BLaER1 treated with 17β-estradiol and CSF1 and Interleukin-3, amounts not matched to agents 10 nM and 100 nM (cell line): ENCODE data around the gene TCF25.
"Not testable (repeated sequence)": the region's sequence is repeated elsewhere in the genome, so short reads cannot be mapped to it uniquely, and the experiment has no call there.

Source experiments
- H3K27ac ChIP-seq, 11 experiments: shearing (Covaris generic); formaldehyde crosslinking; 2 replicates each; pipeline ENCODE4 v1.8.1; 2022
- H3K27me3 ChIP-seq, 11 experiments: shearing (Covaris generic); formaldehyde crosslinking; 2 replicates each; pipeline ENCODE4 v1.8.1; 2022
- H3K36me3 ChIP-seq, 11 experiments: shearing (Covaris generic); formaldehyde crosslinking; 2 replicates each; pipeline ENCODE4 v1.8.1; 2022
- H3K4me1 ChIP-seq, 10 experiments: shearing (Covaris generic); formaldehyde crosslinking; 2 replicates each; pipeline ENCODE4 v1.8.1; 2022
- H3K4me2 ChIP-seq, 11 experiments: shearing (Covaris generic); formaldehyde crosslinking; 2 replicates each; pipeline ENCODE4 v1.8.1; 2022
- H3K4me3 ChIP-seq, 10 experiments: shearing (Covaris generic); formaldehyde crosslinking; 2 replicates each; pipeline ENCODE4 v1.8.1; 2022
- H3K9ac ChIP-seq, 11 experiments: shearing (Covaris generic); formaldehyde crosslinking; 2 replicates each; pipeline ENCODE4 v1.8.1; 2022
- H3K9me3 ChIP-seq, 11 experiments: shearing (Covaris generic); formaldehyde crosslinking; replicated peaks in 1 of 11; 2 replicates each; pipeline ENCODE4 v1.8.1; 2022
- H4K20me1 ChIP-seq, 11 experiments: shearing (Covaris generic); formaldehyde crosslinking; 2 replicates each; pipeline ENCODE4 v1.8.1; 2022
- Cebpa-rat ChIP-seq, 11 experiments: shearing (Covaris generic); IDR thresholded peaks; 2 replicates each; pipeline ENCODE4 v1.8.1; 2022

The TCF25 gene

DNA sequence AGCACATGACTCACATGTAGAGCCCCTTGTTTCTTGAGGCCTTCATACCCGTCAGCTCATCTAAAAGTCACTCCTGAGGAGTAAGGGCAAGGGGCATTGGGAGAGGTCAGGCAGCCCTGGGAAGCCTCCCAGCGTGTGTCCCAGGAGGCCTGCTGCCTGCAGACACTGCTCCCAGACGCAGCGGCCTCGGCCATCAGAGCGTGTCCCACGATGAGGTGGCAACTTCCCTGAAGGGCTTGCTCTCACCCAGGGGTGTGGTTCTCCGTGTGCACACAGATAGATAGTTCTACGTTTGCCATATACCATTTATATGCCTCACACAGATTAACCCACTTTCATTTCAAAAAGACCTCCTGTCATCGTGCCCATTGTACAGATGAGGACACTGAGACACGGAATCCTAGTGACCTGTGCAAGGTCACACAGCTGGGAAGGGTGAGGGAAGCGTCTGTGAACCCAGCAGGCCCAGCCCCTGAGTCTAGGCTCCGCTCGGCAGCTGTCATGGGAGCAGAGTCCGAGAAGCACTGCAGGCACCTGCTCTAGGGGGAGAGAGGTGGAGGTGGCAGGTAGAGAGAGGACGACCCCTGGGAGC lies 58.0 kb downstream of the TCF25 start:
- peaks cover 20 to 97% (median 53%) of the 10 kb centered on the region in 11 experiments; a peak in 20 of 22 replicates for H4K20me1 ChIP-seq
- H3K4me2 ChIP-seq: peak overlapping the region in 9 of 11 experiments; percentile 20 to 75 (median 53); a peak in 18 of 22 replicates

DNA sequence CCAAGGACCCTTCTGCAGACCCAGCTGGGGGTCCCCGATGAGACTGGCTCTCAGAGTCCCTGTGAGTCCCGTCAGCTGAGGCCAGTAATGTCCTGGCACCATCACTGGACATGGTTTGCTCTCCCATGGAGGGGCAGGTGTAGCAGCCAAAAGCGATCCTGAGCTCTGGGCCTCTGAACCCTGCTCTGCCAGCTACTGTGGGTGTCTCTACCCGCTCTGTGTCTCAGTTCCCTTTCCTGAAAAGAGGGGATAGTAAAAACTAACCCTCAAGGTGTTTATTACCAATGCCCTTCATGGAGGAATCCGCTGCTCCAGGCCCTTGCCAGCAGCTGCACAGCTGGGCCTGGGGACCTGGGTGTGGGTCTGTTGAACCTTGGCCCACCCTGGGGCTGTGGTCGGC lies 58.6 kb downstream of the TCF25 start:
- Histone ChIP-seq H3K4me3 (no peak overlapping the region), H4K20me1 (peaks cover 14 to 95% (median 47%) of the 10 kb centered on the region in 11 experiments; a peak in 20 of 22 replicates), H3K27me3 (no peaks in the 10 kb centered on the region), H3K4me2 (peak overlapping the region in 5 of 11 experiments; percentile 47 to 75 (median 55); a peak in 6 of 22 replicates), H3K9ac (no peak overlapping the region), H3K9me3 (0 out of 22 replicates have a peak, but pooled peaks cover 0 to 6% (median 0%) of the 10 kb centered on the region in 11 experiments), H3K4me1 (peaks cover 2 to 32% (median 27%) of the 10 kb centered on the region in 10 experiments; a peak in 18 of 20 replicates), H3K36me3 (peaks cover 23 to 80% (median 61%) of the 10 kb centered on the region in 11 experiments; a peak in 21 of 22 replicates), H3K27ac (no peak overlapping the region)
- no peak for TF ChIP-seq Cebpa-rat (IDR thresholded peaks at IDR 0.05)

More for the DNA sequence above, 58.0 kb downstream of the TCF25 start:
- no peak overlapping the region for H3K27ac ChIP-seq
- no peaks in the 10 kb centered on the region for H3K27me3 ChIP-seq
- peaks cover 23 to 74% (median 60%) of the 10 kb centered on the region in 11 experiments; a peak in 21 of 22 replicates for H3K36me3 ChIP-seq
- H3K4me3 ChIP-seq: no peak overlapping the region
- H3K9ac ChIP-seq: peak overlapping the region in 1 of 11 experiments; percentile 4; a peak in 1 of 22 replicates
- H3K9me3 ChIP-seq: 0 out of 22 replicates have a peak, but pooled peaks cover 0 to 6% (median 0%) of the 10 kb centered on the region in 11 experiments
- TF ChIP-seq Cebpa-rat (IDR thresholded peaks at IDR 0.05): no peak
- peaks cover 7 to 37% (median 32%) of the 10 kb centered on the region in 10 experiments for H3K4me1 ChIP-seq

DNA sequence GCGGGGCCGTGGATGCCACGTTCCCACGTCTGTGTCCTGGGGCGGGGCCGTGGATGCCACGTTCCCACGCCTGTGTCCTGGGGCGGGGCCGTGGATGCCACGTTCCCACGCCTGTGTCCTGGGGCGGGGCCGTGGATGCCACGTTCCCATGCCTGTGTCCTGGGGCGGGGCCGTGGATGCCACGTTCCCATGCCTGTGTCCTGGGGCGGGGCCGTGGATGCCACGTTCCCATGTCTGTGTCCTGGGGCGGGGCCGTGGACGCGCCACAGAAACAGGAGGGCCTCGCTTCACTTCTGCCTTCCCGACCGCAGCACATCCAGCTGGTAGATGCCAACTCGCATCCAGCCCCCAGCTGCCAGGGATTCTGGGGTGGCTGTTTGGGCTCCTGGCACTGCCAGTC lies 60.6 kb downstream of the TCF25 start:
- Histone ChIP-seq H4K20me1 (peaks cover 0 to 79% (median 29%) of the 10 kb centered on the region in 11 experiments; a peak in 17 of 22 replicates), H3K36me3 (peaks cover 23 to 75% (median 60%) of the 10 kb centered on the region in 11 experiments; a peak in 21 of 22 replicates)
- not testable (repeated sequence) for H3K4me2 ChIP-seq

DNA sequence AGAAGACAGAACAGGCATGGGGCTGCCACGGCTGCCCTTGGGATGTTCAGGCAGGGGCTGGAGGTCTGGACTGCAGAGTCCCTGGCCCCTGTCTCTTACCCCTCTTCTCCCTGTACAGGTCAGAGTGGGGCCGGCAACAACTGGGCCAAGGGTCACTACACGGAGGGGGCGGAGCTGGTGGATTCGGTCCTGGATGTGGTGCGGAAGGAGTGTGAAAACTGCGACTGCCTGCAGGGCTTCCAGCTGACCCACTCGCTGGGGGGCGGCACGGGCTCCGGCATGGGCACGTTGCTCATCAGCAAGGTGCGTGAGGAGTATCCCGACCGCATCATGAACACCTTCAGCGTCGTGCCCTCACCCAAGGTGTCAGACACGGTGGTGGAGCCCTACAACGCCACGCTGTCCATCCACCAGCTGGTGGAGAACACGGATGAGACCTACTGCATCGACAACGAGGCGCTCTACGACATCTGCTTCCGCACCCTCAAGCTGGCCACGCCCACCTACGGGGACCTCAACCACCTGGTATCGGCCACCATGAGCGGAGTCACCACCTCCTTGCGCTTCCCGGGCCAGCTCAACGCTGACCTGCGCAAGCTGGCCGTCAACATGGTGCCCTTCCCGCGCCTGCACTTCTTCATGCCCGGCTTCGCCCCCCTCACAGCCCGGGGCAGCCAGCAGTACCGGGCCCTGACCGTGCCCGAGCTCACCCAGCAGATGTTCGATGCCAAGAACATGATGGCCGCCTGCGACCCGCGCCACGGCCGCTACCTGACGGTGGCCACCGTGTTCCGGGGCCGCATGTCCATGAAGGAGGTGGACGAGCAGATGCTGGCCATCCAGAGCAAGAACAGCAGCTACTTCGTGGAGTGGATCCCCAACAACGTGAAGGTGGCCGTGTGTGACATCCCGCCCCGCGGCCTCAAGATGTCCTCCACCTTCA lies 61.5 kb downstream of the TCF25 start:
- Histone ChIP-seq H3K4me2 (no peak overlapping the region), H3K4me3 (no peak overlapping the region), H3K36me3 (peaks cover 23 to 67% (median 52%) of the 10 kb centered on the region in 11 experiments; a peak in 21 of 22 replicates), H3K4me1 (peaks cover 0 to 30% (median 19%) of the 10 kb centered on the region in 10 experiments; a peak in 17 of 20 replicates), H3K9me3 (0 out of 22 replicates have a peak, but pooled peaks cover 0 to 3% (median 0%) of the 10 kb centered on the region in 11 experiments), H3K27ac (no peak overlapping the region), H3K27me3 (no peaks in the 10 kb centered on the region), H4K20me1 (peaks cover 0 to 70% (median 24%) of the 10 kb centered on the region in 11 experiments; a peak in 17 of 22 replicates), H3K9ac (no peak overlapping the region)
- TF ChIP-seq Cebpa-rat (IDR thresholded peaks at IDR 0.05): no peak

More for the DNA sequence above, 60.6 kb downstream of the TCF25 start:
- H3K4me3 ChIP-seq, H3K27me3 ChIP-seq, H3K27ac ChIP-seq, H3K9ac ChIP-seq, H3K9me3 ChIP-seq: not testable (repeated sequence)
- H3K4me1 ChIP-seq: peaks cover 0 to 35% (median 26%) of the 10 kb centered on the region in 10 experiments; a peak in 17 of 20 replicates

DNA sequence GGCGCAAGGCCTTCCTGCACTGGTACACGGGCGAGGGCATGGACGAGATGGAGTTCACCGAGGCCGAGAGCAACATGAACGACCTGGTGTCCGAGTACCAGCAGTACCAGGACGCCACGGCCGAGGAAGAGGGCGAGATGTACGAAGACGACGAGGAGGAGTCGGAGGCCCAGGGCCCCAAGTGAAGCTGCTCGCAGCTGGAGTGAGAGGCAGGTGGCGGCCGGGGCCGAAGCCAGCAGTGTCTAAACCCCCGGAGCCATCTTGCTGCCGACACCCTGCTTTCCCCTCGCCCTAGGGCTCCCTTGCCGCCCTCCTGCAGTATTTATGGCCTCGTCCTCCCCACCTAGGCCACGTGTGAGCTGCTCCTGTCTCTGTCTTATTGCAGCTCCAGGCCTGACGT lies 62.2 kb downstream of the TCF25 start:
- not testable (repeated sequence) for H3K27ac ChIP-seq

DNA sequence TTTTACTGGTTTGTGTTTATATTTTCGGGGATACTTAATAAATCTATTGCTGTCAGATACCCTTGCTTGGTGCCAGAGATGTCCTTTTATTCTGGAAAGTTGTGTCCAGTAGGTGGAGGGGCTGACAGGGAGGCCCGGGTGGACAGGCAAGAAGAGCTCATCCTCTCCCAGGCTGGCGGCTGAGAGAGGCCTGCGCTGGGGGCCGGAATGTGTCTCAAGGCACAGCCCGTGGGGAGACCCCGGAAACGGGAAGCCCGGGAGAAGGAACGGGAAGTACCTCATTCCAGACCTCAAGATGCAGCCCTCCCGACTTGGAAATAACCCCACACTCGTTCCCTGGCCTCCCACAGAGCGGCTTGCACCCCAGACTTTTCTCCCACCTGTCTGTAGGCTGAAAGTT lies 62.6 kb downstream of the TCF25 start:
- Histone ChIP-seq H3K4me2 (no peak overlapping the region), H3K36me3 (peaks cover 23 to 58% (median 50%) of the 10 kb centered on the region in 11 experiments; a peak in 21 of 22 replicates), H3K27me3 (no peaks in the 10 kb centered on the region), H3K4me3 (no peak overlapping the region), H3K27ac (no peak overlapping the region), H3K9ac (no peak overlapping the region), H4K20me1 (peaks cover 0 to 59% (median 18%) of the 10 kb centered on the region in 11 experiments; a peak in 17 of 22 replicates), H3K4me1 (peaks cover 0 to 26% (median 10%) of the 10 kb centered on the region in 10 experiments; a peak in 17 of 20 replicates), H3K9me3 (no peaks in the 10 kb centered on the region)
- TF ChIP-seq Cebpa-rat (IDR thresholded peaks at IDR 0.05): no peak

More for the DNA sequence above, 62.2 kb downstream of the TCF25 start:
- peaks cover 0 to 26% (median 13%) of the 10 kb centered on the region in 10 experiments; a peak in 17 of 20 replicates for H3K4me1 ChIP-seq
- H4K20me1 ChIP-seq: peaks cover 0 to 63% (median 21%) of the 10 kb centered on the region in 11 experiments; a peak in 17 of 22 replicates
- not testable (repeated sequence) for H3K4me3 ChIP-seq, H3K9me3 ChIP-seq, H3K4me2 ChIP-seq, H3K27me3 ChIP-seq, H3K9ac ChIP-seq
- peaks cover 23 to 59% (median 50%) of the 10 kb centered on the region in 11 experiments; a peak in 21 of 22 replicates for H3K36me3 ChIP-seq

DNA sequence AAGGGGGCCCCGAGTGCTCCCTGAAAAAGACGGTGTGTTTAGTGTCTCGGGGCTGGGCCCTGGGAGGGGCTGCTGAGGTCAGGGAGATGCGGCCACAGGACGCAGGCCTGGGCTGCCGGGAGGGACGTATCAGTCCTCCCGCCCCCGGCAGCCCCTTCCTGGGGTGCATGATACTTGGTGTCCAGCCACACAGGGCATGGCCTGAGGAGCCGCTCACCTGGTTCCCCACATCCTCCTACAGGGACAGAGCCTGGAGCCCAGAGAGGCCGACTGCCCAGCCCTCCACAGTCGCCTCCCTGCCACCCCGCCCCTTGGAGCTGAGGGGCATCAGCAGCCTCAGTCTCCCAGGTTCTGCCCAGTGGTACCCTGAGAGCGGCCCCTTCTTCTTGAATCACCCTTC lies 63.1 kb downstream of the TCF25 start:
- Histone ChIP-seq H4K20me1 (peaks cover 0 to 54% (median 13%) of the 10 kb centered on the region in 11 experiments; a peak in 17 of 22 replicates), H3K4me2 (no peak overlapping the region), H3K27me3 (no peaks in the 10 kb centered on the region), H3K9ac (no peak overlapping the region), H3K36me3 (peaks cover 23 to 53% (median 49%) of the 10 kb centered on the region in 11 experiments; a peak in 21 of 22 replicates), H3K27ac (no peak overlapping the region), H3K9me3 (no peaks in the 10 kb centered on the region), H3K4me1 (peaks cover 0 to 24% (median 9%) of the 10 kb centered on the region in 10 experiments; a peak in 16 of 20 replicates), H3K4me3 (no peak overlapping the region)
- TF ChIP-seq Cebpa-rat (IDR thresholded peaks at IDR 0.05): no peak

DNA sequence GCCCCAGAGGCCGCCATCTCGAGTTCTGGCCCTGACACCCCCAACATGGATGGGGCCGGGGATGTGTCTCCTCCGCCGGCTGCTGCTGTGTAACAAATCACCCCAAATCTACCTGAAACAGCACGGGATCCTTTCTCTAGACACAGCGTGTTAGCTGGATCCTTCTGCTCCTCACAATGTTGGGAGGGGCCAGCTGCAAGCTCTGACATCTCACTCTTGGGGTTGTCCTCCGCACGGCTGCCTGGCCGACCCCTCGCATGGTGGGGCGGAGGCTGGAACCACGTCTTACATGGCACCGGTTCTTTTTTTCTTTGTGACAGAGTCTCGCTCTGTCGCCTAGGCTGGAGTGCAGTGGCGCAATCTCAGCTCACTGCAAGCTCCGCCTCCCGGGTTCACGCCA lies 63.6 kb downstream of the TCF25 start:
- peaks cover 20 to 49% (median 45%) of the 10 kb centered on the region in 11 experiments; a peak in 21 of 22 replicates for H3K36me3 ChIP-seq
- no peak overlapping the region for H3K4me2 ChIP-seq
- H3K27ac ChIP-seq: no peak overlapping the region
- no peaks in the 10 kb centered on the region for H3K9me3 ChIP-seq
- no peak for TF ChIP-seq Cebpa-rat (IDR thresholded peaks at IDR 0.05)
- peaks cover 0 to 49% (median 9%) of the 10 kb centered on the region in 11 experiments; a peak in 15 of 22 replicates for H4K20me1 ChIP-seq
- H3K27me3 ChIP-seq: no peaks in the 10 kb centered on the region
- no peak overlapping the region for H3K9ac ChIP-seq
- peaks cover 3 to 24% (median 10%) of the 10 kb centered on the region in 10 experiments; a peak in 18 of 20 replicates for H3K4me1 ChIP-seq
- no peak overlapping the region for H3K4me3 ChIP-seq
